H1 (cell line): ENCODE results near the gene PPP1R14C. TPM values are rescaled to one million over a fixed set of nuclear protein-coding genes. Genes with fewer than 3 reads are reported as not detected.

Experiments
- CTCF ChIA-PET: fragments of 300-600 bp; sonication (Branson Sonifier 250); formaldehyde crosslinking; loops from one replicate; lab custom pipeline; 2021; ENCODE audit not compliant: partially characterized antibody; lab: Charles Lee
- POLR2A ChIA-PET: fragments of 300-600 bp; sonication (Branson Sonifier 250); formaldehyde crosslinking; loops from one replicate; lab custom pipeline; 2021; ENCODE audit warnings: inconsistent platforms; ENCODE audit not compliant: partially characterized antibody; lab: Charles Lee
- DNase-seq, 2 experiments: peaks; one replicate each; pipeline versions ENCODE4 v3.0.0 to v3.0.0-alpha.2; 2010 to 2022; ENCODE audit warnings: low spot score in 2 of 2, low read depth in 1 of 2, mixed read lengths in 1 of 2
- FAIRE-seq: peaks from 2 replicates; lab custom pipeline; 2011; peaks lifted over from hg19 to GRCh38; lab: Jason Lieb, UNC
- H2AFZ ChIP-seq: 2 replicates; pipeline ENCODE4 v1.8.1; 2012; ENCODE audit warnings: low read length, inconsistent platforms
- H2AK5ac ChIP-seq: 2 replicates; pipeline ENCODE4 v1.6.1; 2013; ENCODE audit warnings: low read depth, low read length
- H2BK120ac ChIP-seq: replicated peaks from 2 replicates; pipeline ENCODE3; 2013; ENCODE audit warnings: low read depth, low read length, inconsistent platforms
- H2BK12ac ChIP-seq: 2 replicates; pipeline ENCODE4 v1.6.1; 2013; ENCODE audit warnings: low read depth, low read length
- H2BK15ac ChIP-seq: 2 replicates; pipeline ENCODE4 v1.6.1; 2013; ENCODE audit warnings: low read length
- H2BK20ac ChIP-seq: 2 replicates; pipeline ENCODE4 v1.6.1; 2013; ENCODE audit warnings: low read length
- H2BK5ac ChIP-seq: 2 replicates; pipeline ENCODE4 v1.6.1; 2013; ENCODE audit warnings: low read depth, low read length
- H3K14ac ChIP-seq: 2 replicates; pipeline ENCODE4 v1.6.1; 2013; ENCODE audit warnings: inconsistent platforms; ENCODE audit not compliant: insufficient read length
- H3K18ac ChIP-seq: 2 replicates; pipeline ENCODE4 v1.6.1; 2013; ENCODE audit warnings: low read length; ENCODE audit errors: extremely low read depth
- H3K23ac ChIP-seq: 2 replicates; pipeline ENCODE4 v1.6.1; 2013; ENCODE audit warnings: inconsistent platforms; ENCODE audit not compliant: insufficient read length
- H3K23me2 ChIP-seq: 2 replicates; pipeline ENCODE4 v1.6.1; 2013; ENCODE audit warnings: low read depth, low read length
- H3K27ac ChIP-seq: 2 replicates; pipeline ENCODE4 v1.6.1; 2011; ENCODE audit warnings: low read depth, low read length, inconsistent platforms
- H3K27me3 ChIP-seq, 4 experiments: replicated peaks in 1 of 4; 1 replicate in 1 of 4; 2 replicates in 3 of 4; pipeline versions ENCODE4 v1.6.1 to v1.8.1; 2011 to 2013; ENCODE audit warnings: low read length in 3 of 4, mild to moderate bottlenecking in 3 of 4, inconsistent platforms in 2 of 4, mixed read lengths in 2 of 4, moderate library complexity in 1 of 4; ENCODE audit not compliant: control insufficient read depth in 3 of 4, insufficient read depth in 3 of 4; ENCODE audit errors: extremely low read depth in 1 of 4
- H3K36me3 ChIP-seq, 4 experiments: 2 replicates each; pipeline versions ENCODE4 v1.6.1 to v1.8.1; 2011 to 2013; ENCODE audit warnings: mild to moderate bottlenecking in 4 of 4, low read length in 3 of 4, moderate library complexity in 2 of 4, control low read depth in 1 of 4, inconsistent platforms in 1 of 4; ENCODE audit not compliant: insufficient read depth in 4 of 4, control insufficient read depth in 2 of 4
- H3K4ac ChIP-seq: replicated peaks from 2 replicates; pipeline ENCODE3; 2013; ENCODE audit warnings: low read length, low read depth, mixed read lengths, inconsistent platforms; ENCODE audit not compliant: insufficient read length
- H3K4me1 ChIP-seq, 4 experiments: replicated peaks in 1 of 4; 1 replicate in 1 of 4; 2 replicates in 3 of 4; pipeline versions ENCODE4 v1.6.1 to v1.8.1; 2011 to 2013; ENCODE audit warnings: low read length in 3 of 4, inconsistent platforms in 2 of 4, mixed read lengths in 1 of 4; ENCODE audit not compliant: insufficient read depth in 4 of 4, control insufficient read depth in 3 of 4
- H3K4me2 ChIP-seq, 2 experiments: 2 replicates each; pipeline versions ENCODE4 v1.6.1 to v1.8.1; 2011 to 2013; ENCODE audit warnings: low read depth in 2 of 2, low read length in 2 of 2, control low read depth in 1 of 2, inconsistent platforms in 1 of 2, mild to moderate bottlenecking in 1 of 2; ENCODE audit not compliant: insufficient read depth in 1 of 2
- H3K4me3 ChIP-seq, 4 experiments: fragments of 200-600, 300-600 bp in 1 of 4; sonication (generic), shearing (Covaris generic), sonication (Bioruptor Twin) in 1 of 4; 2 replicates each; pipeline versions ENCODE4 v1.5.1 to v1.8.1; 2011 to 2016; ENCODE audit warnings: low read length in 4 of 4, low read depth in 3 of 4, control low read depth in 2 of 4, inconsistent platforms in 2 of 4, mild to moderate bottlenecking in 2 of 4, mixed read lengths in 1 of 4, moderate library complexity in 1 of 4; ENCODE audit not compliant: insufficient read depth in 2 of 4; ENCODE audit errors: extremely low read depth in 1 of 4
- H3K56ac ChIP-seq: replicated peaks from 2 replicates; pipeline ENCODE3; 2013; ENCODE audit warnings: low read depth, mild to moderate bottlenecking, mixed read lengths, low read length, inconsistent platforms; ENCODE audit not compliant: insufficient read length
- H3K79me1 ChIP-seq: 2 replicates; pipeline ENCODE4 v1.6.1; 2013; ENCODE audit warnings: low read depth, low read length, control low read depth
- H3K79me2 ChIP-seq, 2 experiments: 2 replicates each; pipeline versions ENCODE4 v1.6.1 to v1.8.1; 2012 to 2013; ENCODE audit warnings: low read length in 2 of 2, mild to moderate bottlenecking in 2 of 2, inconsistent platforms in 1 of 2; ENCODE audit not compliant: insufficient read depth in 2 of 2, control insufficient read depth in 1 of 2
- H3K9ac ChIP-seq, 4 experiments: replicated peaks in 1 of 4; 1 replicate in 1 of 4; 2 replicates in 3 of 4; pipeline versions ENCODE4 v1.6.1 to v1.8.1; 2011 to 2013; ENCODE audit warnings: low read depth in 3 of 4, low read length in 3 of 4, control low read depth in 2 of 4, mild to moderate bottlenecking in 2 of 4, moderate library complexity in 2 of 4, inconsistent platforms in 1 of 4; ENCODE audit errors: extremely low read depth in 1 of 4
- H3K9me3 ChIP-seq, 2 experiments: 2 replicates each; pipeline versions ENCODE4 v1.6.1 to v1.8.1; 2012 to 2013; ENCODE audit warnings: mild to moderate bottlenecking in 2 of 2, moderate library complexity in 2 of 2, control low read depth in 1 of 2, inconsistent platforms in 1 of 2, low read depth in 1 of 2, low read length in 1 of 2, mixed read lengths in 1 of 2; ENCODE audit not compliant: insufficient read depth in 2 of 2
- H4K20me1 ChIP-seq, 2 experiments: replicated peaks in 1 of 2; 2 replicates each; pipeline versions ENCODE3 to v1.8.1; 2011 to 2013; ENCODE audit warnings: inconsistent platforms in 2 of 2, low read length in 2 of 2, mild to moderate bottlenecking in 1 of 2; ENCODE audit not compliant: insufficient read depth in 2 of 2, control insufficient read depth in 1 of 2
- H4K5ac ChIP-seq: 2 replicates; pipeline ENCODE4 v1.6.1; 2013; ENCODE audit warnings: low read length, low read depth, mixed read lengths, inconsistent platforms; ENCODE audit not compliant: insufficient read length
- H4K8ac ChIP-seq: 2 replicates; pipeline ENCODE4 v1.8.0; 2013; ENCODE audit warnings: mild to moderate bottlenecking, moderate library complexity, low read length, inconsistent platforms; ENCODE audit not compliant: insufficient read depth; ENCODE audit errors: extremely low read depth
- H4K91ac ChIP-seq: replicated peaks from 2 replicates; pipeline ENCODE3; 2013; ENCODE audit warnings: low read length, mixed read lengths, inconsistent platforms; ENCODE audit not compliant: insufficient read length
- HDAC2 ChIP-seq, 2 experiments: fragments of 300-600 bp in 1 of 2; sonication (generic) in 1 of 2; IDR thresholded peaks; 2 replicates each; pipeline ENCODE4 v1.6.1; 2011 to 2012; ENCODE audit warnings: low read depth in 2 of 2, low read length in 2 of 2, mild to moderate bottlenecking in 2 of 2, moderate library complexity in 2 of 2, borderline replicate concordance in 1 of 2, inconsistent platforms in 1 of 2
- POLR2AphosphoS5 ChIP-seq: IDR thresholded peaks from 2 replicates; pipeline ENCODE4 v1.6.1; 2011; ENCODE audit warnings: low read depth, low read length
- WGBS, 2 experiments: shearing (Covaris generic) in 1 of 2; methylation state at CpG; one replicate each; pipeline versions ENCODE4 v1.1.6 to v1.1.7; 2013 to 2015; ENCODE audit warnings: low lambda C conversion rate in 2 of 2, mixed read lengths in 2 of 2, inconsistent platforms in 1 of 2, low coverage in 1 of 2, missing lambda C conversion rate in 1 of 2; ENCODE audit not compliant: insufficient replicate concordance in 2 of 2, insufficient coverage in 1 of 2, insufficient read length in 1 of 2; ENCODE audit errors: extremely low coverage in 1 of 2, missing lambda C conversion rate in 1 of 2; 5-methylcytosine and 5-hydroxymethylcytosine counted together
- polyA plus RNA-seq, 7 experiments: library from polyadenylated mRNA; depleted of rRNA in 3 of 7; stranded (reverse) in 5 of 7; unstranded in 2 of 7; fragments of >200 nt in 5 of 7; fragments of 200-250 nt in 2 of 7; gene quantifications; 1 replicate in 5 of 7; 2 replicates in 1 of 7; 4 replicates in 1 of 7; pipeline versions ENCODE4 v1.2.1 to v1.2.3, GENCODE V29; 2011 to 2013; ENCODE audit warnings: missing spikeins in 2 of 7, mixed read lengths in 2 of 7
- total RNA-seq: library from RNA; stranded (reverse); fragmentation: NEBNext Ultra II Directional; extraction: Animal tissue kit (Norgen Biotek cat#: 25700); gene quantifications from 2 replicates; pipeline ENCODE4 v1.2.1, GENCODE V29; 2021

Gene PPP1R14C
- total and polyA plus RNA-seq, 2 of the 8 experiments (the other 6 are each of a cell fraction or from before 2014, with no cell fraction given) = 0.30 to 0.61 TPM

- POLR2A ChIA-PET = interaction anchor here (1.2 kb wide), 1 partner anchor 16 kb away, joined by 4 read pairs; no protein-coding TSS in a partner anchor
- 79% methylated on average over 1 of the region's 1 CpG; no CpG with 5 or more reads in 1 of the 2 experiments for WGBS, 2 experiments
- H3K9ac ChIP-seq = no peak overlapping the region
- H3K23ac ChIP-seq = no peak overlapping the region
- H2BK5ac ChIP-seq = no peak overlapping the region
- H2BK120ac ChIP-seq = no peak overlapping the region
- no peaks in the 10 kb centered on the region for H3K79me1 ChIP-seq
- no peaks in the 10 kb centered on the region for H4K20me1 ChIP-seq
- CTCF ChIA-PET = no interaction called here
- H3K4me3 ChIP-seq = no peak overlapping the region
- H2BK12ac ChIP-seq = no peak overlapping the region
- no peaks in the 10 kb centered on the region for H3K27me3 ChIP-seq
- no peak overlapping the region for H4K5ac ChIP-seq
- H3K23me2 ChIP-seq = no peaks in the 10 kb centered on the region
- no peak overlapping the region for H3K4me2 ChIP-seq
- 0 out of 7 replicates have a peak, but pooled peaks cover 0 to 3% (median 0%) of the 10 kb centered on the region in 4 experiments for H3K4me1 ChIP-seq
- H2BK20ac ChIP-seq = no peak overlapping the region
- no peak overlapping the region for H3K14ac ChIP-seq
- no peak overlapping the region for H3K27ac ChIP-seq
- H3K56ac ChIP-seq = no peak overlapping the region
- FAIRE-seq (no peak), DNase-seq (no peak)
- no peak overlapping the region for H3K4ac ChIP-seq
- no peaks in the 10 kb centered on the region for H3K79me2 ChIP-seq
- H2AK5ac ChIP-seq = no peak overlapping the region
- H2BK15ac ChIP-seq = no peak overlapping the region
- no peak overlapping the region for H3K18ac ChIP-seq
- no peak overlapping the region for H4K91ac ChIP-seq
- H3K9me3 ChIP-seq = peaks cover 8 to 9% of the 10 kb centered on the region in 2 experiments; a peak in 2 of 4 replicates
- H2AFZ ChIP-seq = no peak overlapping the region
- no peak overlapping the region for H4K8ac ChIP-seq
- H3K36me3 ChIP-seq = no peaks in the 10 kb centered on the region
- TF ChIP-seq HDAC2 (IDR thresholded peaks at IDR 0.05; ENCODE audit: borderline replicate concordance in 1 of 2, low read depth in 2 of 2, low read length in 2 of 2) (no peak), POLR2AphosphoS5 (no peak)
Observed at GRCh38 chr6:150248300-150248699, 105.5 kb downstream of the PPP1R14C start.
